Small intestine (tissue), 16 donors: ENCODE results near the gene CLDN16. TPM values are rescaled to one million over a fixed set of nuclear protein-coding genes. Genes with fewer than 3 reads are reported as not detected.
A peak's percentile ranks its signal among the peaks of the same experiment; 100 is the strongest.

Experiments used
- DNase-seq, 2 donors: peaks; one replicate each; pipeline versions ENCODE4 v3.0.0 to v3.0.0-alpha.2; 2013
- FAIRE-seq: peaks from 2 replicates; lab custom pipeline; 2012; peaks lifted over from hg19 to GRCh38; lab: Jason Lieb, UNC
- H3K27ac ChIP-seq, 3 donors: one replicate each; pipeline ENCODE4 v1.5.1; 2013; ENCODE audit warnings: low read length in 2 of 3, mild to moderate bottlenecking in 2 of 3, control low read depth in 1 of 3, inconsistent platforms in 1 of 3, low read depth in 1 of 3, moderate library complexity in 1 of 3
- H3K27me3 ChIP-seq, 3 donors: one replicate each; pipeline ENCODE4 v1.6.1; 2013; ENCODE audit warnings: low read length in 3 of 3, inconsistent platforms in 1 of 3; ENCODE audit not compliant: control insufficient read depth in 3 of 3, insufficient read depth in 3 of 3
- H3K36me3 ChIP-seq, 3 donors: one replicate each; pipeline ENCODE4 v1.6.1; 2013; ENCODE audit warnings: low read length in 3 of 3, inconsistent platforms in 1 of 3, low read depth in 1 of 3, mild to moderate bottlenecking in 1 of 3, moderate library complexity in 1 of 3; ENCODE audit not compliant: control insufficient read depth in 3 of 3, insufficient read depth in 2 of 3
- H3K4me1 ChIP-seq, 3 donors: one replicate each; pipeline ENCODE4 v1.6.1; 2013; ENCODE audit warnings: low read length in 2 of 3, inconsistent platforms in 1 of 3, low read depth in 1 of 3, mild to moderate bottlenecking in 1 of 3, moderate library complexity in 1 of 3; ENCODE audit not compliant: control insufficient read depth in 3 of 3, insufficient read depth in 2 of 3
- H3K4me3 ChIP-seq, 3 donors: one replicate each; pipeline ENCODE4 v1.5.1; 2013; ENCODE audit warnings: low read length in 3 of 3, control low read depth in 1 of 3, inconsistent platforms in 1 of 3, low read depth in 1 of 3, mild to moderate bottlenecking in 1 of 3, moderate library complexity in 1 of 3
- H3K9me3 ChIP-seq, 2 donors: one replicate each; pipeline ENCODE4 v1.6.1; 2013; ENCODE audit warnings: low read depth in 1 of 2, low read length in 1 of 2; ENCODE audit not compliant: control insufficient read depth in 2 of 2, insufficient read depth in 1 of 2
- WGBS, 3 donors: extraction: QIAGEN DNeasy Blood & Tissue Kit; methylation state at CpG; one replicate each; pipeline ENCODE4 v1.1.7; 2013; 5-methylcytosine and 5-hydroxymethylcytosine counted together
- long read RNA-seq, 10 donors: transcript quantifications; one replicate each; lab custom pipeline, GENCODE V29; 2026
- polyA plus RNA-seq, 4 donors: library from polyadenylated mRNA; stranded (reverse) in 3 of 4; unstranded in 1 of 4; fragments of 200-250 nt in 3 of 4; fragments of 120-200 nt in 1 of 4; gene quantifications; one replicate each; pipeline versions ENCODE4 v1.2.1 to v1.2.3, GENCODE V29; 2013
- donor health status: healthy with polysubstance abuse.
- donor health status: control.
- donor health status: control.
- donor health status: Bipolar disorder and iron deficiency.
- donor health status: healthy.

CLDN16 gene
- polyA plus RNA-seq: under 1 TPM in 1 of 4 donors, not detected in 3; 0.30 TPM
- long read RNA-seq, donor 1: 0 reads
- long read RNA-seq, donor 2: 0 reads
- long read RNA-seq, donor 3: 0 reads
- long read RNA-seq, donor 4: 0 reads
- long read RNA-seq, donor 5: 0 reads
- long read RNA-seq, donor 6: 0 reads
- long read RNA-seq, donor 7: 0 reads
- long read RNA-seq, donor 8: 0 reads
- long read RNA-seq, donor 9: 0 reads
- long read RNA-seq, donor 10: 0 reads

GRCh38 chr3:190387578-190388213 lies at the start of gene CLDN16:
TSS of gene CLDN16 (plus strand) at chr3:190388163. CDS start at chr3:190388330, 167 bp downstream.
- Histone ChIP-seq H3K4me1 (no peaks in the 10 kb centered on the region), H3K27ac (no peak within 1 kb of the TSS), H3K9me3 (no peaks in the 10 kb centered on the region), H3K4me3 (no peak within 1 kb of the TSS), H3K27me3 (no peaks in the 10 kb centered on the region), H3K36me3 (no peaks in the 10 kb centered on the region)
- FAIRE-seq (no peak), DNase-seq (no peak)
- 82 to 86% (median 84%) methylated on average over 12 of the region's 12 CpGs for WGBS, 3 donors

GRCh38 chr3:190338717-190339116 lies 49.2 kb upstream of the CLDN16 start:
- no peaks in the 10 kb centered on the region for H3K9me3 ChIP-seq
- DNase-seq: no peak
- no peak overlapping the region for H3K4me3 ChIP-seq
- FAIRE-seq: no peak
- H3K27ac ChIP-seq: no peak overlapping the region
- no peaks in the 10 kb centered on the region for H3K27me3 ChIP-seq
- peaks cover 0 to 11% (median 0%) of the 10 kb centered on the region in 3 donors for H3K4me1 ChIP-seq
- H3K36me3 ChIP-seq: no peaks in the 10 kb centered on the region

- H3K27ac ChIP-seq: no peak overlapping the region
- FAIRE-seq: no peak
- no peak overlapping the region for H3K4me3 ChIP-seq
- peaks cover 0 to 11% (median 0%) of the 10 kb centered on the region in 3 donors for H3K4me1 ChIP-seq
- no peak for DNase-seq
- H3K27me3 ChIP-seq: no peaks in the 10 kb centered on the region
- H3K9me3 ChIP-seq: no peaks in the 10 kb centered on the region
- no peaks in the 10 kb centered on the region for H3K36me3 ChIP-seq
Measured at GRCh38 chr3:190339130-190339529, 48.8 kb upstream of the CLDN16 start.

DNA sequence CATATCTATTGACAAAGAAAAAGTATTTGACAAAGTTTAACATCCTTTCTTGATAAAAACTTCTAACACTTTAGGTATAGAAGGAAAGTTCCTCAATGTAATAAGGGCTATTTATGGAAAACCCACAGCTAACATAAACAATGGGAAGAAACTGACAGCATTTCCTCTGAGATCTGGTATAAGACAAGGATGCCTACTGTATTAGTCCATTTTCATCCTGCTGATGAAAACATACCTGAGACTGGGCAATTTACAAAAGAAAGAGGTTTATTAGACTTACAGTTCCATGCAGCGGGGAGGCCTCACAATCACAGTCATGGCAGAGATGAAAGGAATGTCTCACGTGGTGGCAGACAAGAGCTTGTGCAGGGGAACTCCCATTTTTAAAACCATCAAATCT lies 47.9 kb upstream of the CLDN16 start:
- Histone ChIP-seq H3K36me3 (no peaks in the 10 kb centered on the region), H3K27me3 (no peaks in the 10 kb centered on the region), H3K4me1 (peaks cover 0 to 16% (median 0%) of the 10 kb centered on the region in 3 donors), H3K4me3 (no peak overlapping the region), H3K27ac (no peak overlapping the region), H3K9me3 (no peaks in the 10 kb centered on the region)
- WGBS, 3 donors: 79 to 86% (median 79%) methylated on average over 2 of the region's 2 CpGs
- DNase-seq (no peak), FAIRE-seq (no peak)

GRCh38 chr3:190345027-190345821 lies 42.7 kb upstream of the CLDN16 start:
- Histone ChIP-seq H3K36me3 (no peaks in the 10 kb centered on the region), H3K4me1 (peaks cover 0 to 6% (median 0%) of the 10 kb centered on the region in 3 donors), H3K9me3 (no peaks in the 10 kb centered on the region), H3K4me3 (no peak overlapping the region), H3K27ac (peak overlapping the region in 1 of 3 donors; percentile 46), H3K27me3 (no peaks in the 10 kb centered on the region)
- 4 to 19% (median 10%) methylated on average over 4 of the region's 4 CpGs for WGBS, 3 donors
- FAIRE-seq (no peak), DNase-seq (peak; percentile 40 to 44)

GRCh38 chr3:190345878-190346277 lies 42.1 kb upstream of the CLDN16 start:
- DNase-seq (no peak), FAIRE-seq (no peak)
- Histone ChIP-seq H3K4me3 (no peak overlapping the region), H3K36me3 (no peaks in the 10 kb centered on the region), H3K4me1 (peaks cover 0 to 6% (median 0%) of the 10 kb centered on the region in 3 donors), H3K9me3 (no peaks in the 10 kb centered on the region), H3K27me3 (no peaks in the 10 kb centered on the region), H3K27ac (no peak overlapping the region)
- WGBS, 3 donors: 62 to 74% (median 74%) methylated on average over 4 of the region's 4 CpGs

DNA sequence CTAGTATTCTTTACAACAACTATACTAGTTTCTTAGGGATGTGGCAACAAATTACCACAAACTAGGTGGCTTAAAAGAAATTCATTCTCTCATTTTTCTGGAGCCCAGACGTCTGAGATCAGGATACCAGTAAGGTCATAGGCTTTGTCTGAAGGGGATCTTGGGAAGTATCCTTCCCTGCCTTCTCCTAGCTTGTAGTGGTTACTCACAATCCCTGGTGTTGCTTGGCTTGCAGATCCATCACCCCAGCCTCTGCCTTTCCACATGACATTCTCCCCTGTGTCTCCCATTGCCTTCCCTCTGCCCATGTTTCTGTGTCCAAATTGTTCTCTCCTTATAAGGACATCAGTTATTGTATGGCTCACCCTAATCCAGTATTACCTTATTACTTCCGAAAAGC lies 41.4 kb upstream of the CLDN16 start:
- Histone ChIP-seq H3K9me3 (no peaks in the 10 kb centered on the region), H3K27me3 (no peaks in the 10 kb centered on the region), H3K4me1 (peaks cover 0 to 6% (median 0%) of the 10 kb centered on the region in 3 donors), H3K4me3 (no peak overlapping the region), H3K36me3 (no peaks in the 10 kb centered on the region), H3K27ac (no peak overlapping the region)
- 84 to 97% (median 87%) methylated on average over 2 of the region's 2 CpGs for WGBS, 3 donors
- DNase-seq (no peak), FAIRE-seq (no peak)

DNA sequence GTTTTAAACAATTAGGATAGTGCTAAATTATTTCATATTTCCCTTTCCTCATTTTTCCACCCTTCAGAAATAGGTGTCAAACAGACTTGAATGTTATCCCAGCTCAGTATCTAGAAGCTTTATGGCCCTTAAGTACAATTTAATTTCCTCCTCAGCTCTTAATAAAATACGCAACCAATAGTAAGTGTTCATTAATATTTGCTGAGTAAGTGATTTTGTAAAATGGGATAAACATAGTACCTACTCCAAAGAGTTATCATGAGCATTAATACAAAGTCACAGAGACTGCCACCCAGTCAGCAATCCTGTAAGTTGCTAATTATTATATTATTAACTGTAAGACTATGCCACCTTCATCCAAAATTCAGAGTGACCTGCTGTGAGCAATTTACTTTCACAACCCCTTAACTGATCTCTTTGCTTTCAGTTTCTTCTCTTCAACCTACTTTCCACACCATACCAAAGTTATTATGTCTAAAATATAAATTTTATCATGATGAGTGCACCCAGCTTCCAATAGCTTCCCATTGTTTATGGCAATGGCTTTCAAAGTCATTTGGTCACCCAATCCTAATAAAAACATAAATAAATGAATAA lies 35.0 kb upstream of the CLDN16 start:
- H3K9me3 ChIP-seq: no peaks in the 10 kb centered on the region
- no peaks in the 10 kb centered on the region for H3K4me1 ChIP-seq
- H3K27ac ChIP-seq: no peak overlapping the region
- H3K27me3 ChIP-seq: no peaks in the 10 kb centered on the region
- no peak overlapping the region for H3K4me3 ChIP-seq
- DNase-seq (no peak), FAIRE-seq (no peak)
- no peaks in the 10 kb centered on the region for H3K36me3 ChIP-seq
- WGBS, 3 donors: 83 to 92% (median 85%) methylated on average over 1 of the region's 1 CpG
